ES-I3 (cell line): ENCODE data around the gene DDX24.

Experiments
- H3K36me3 ChIP-seq: 2 replicates; pipeline ENCODE4 v1.6.1; 2013; ENCODE audit warnings: mild to moderate bottlenecking, low read length, control low read depth, moderate library complexity; ENCODE audit not compliant: insufficient read depth
- H3K4me1 ChIP-seq: 2 replicates; pipeline ENCODE4 v1.6.1; 2013; ENCODE audit warnings: mild to moderate bottlenecking, control low read depth, low read length; ENCODE audit not compliant: insufficient read depth
- H3K9ac ChIP-seq: 2 replicates; pipeline ENCODE4 v1.6.1; 2013; ENCODE audit warnings: low read depth, mild to moderate bottlenecking, low read length, moderate library complexity
- H3K9me3 ChIP-seq: 2 replicates; pipeline ENCODE4 v1.6.1; 2013; ENCODE audit warnings: mild to moderate bottlenecking, low read length, moderate library complexity; ENCODE audit not compliant: control insufficient read depth, insufficient read depth

Gene DDX24

DNA sequence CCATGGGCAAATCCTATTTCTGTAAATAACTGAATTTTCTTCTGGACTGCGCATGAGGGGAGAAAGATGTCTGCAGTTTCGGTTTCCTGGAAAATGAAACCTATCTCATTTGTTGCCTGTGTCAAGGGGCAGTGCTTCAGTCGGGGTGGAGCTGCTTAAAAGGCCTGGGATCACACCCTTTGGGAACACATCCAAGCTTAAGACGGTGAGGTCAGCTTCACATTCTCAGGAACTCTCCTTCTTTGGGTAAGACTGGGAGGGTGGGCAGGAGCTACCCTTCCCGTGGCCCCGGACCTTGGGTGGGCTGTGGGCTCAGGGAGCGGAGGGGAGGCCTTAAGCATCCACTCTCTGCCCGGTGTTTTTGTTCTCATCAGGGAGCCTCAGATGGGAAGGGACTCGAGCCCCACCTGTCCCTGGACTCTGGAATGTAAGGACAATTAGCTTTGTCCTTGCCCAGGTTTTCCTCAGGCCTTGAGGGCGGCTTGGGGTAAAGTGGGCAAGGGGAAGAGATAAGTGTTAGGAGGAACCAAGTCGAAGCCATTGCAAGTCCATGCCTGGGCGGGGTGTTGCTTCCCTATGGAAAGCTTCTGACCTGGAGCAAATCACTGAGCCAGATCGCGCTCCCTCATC is 29.7 kb upstream of the DDX24 start, which contains the start of gene IFI27:
IFI27 (plus strand) TSS at position 185 of the 630 bp plus-strand sequence.
- no peak within 1 kb of the TSS for H3K9ac ChIP-seq
- H3K9me3 ChIP-seq = no peaks in the 10 kb centered on the region
- no peaks in the 10 kb centered on the region for H3K36me3 ChIP-seq
- H3K4me1 ChIP-seq = peaks cover 13% of the 10 kb centered on the region; the same call in 1 of the 2 replicates

DNA sequence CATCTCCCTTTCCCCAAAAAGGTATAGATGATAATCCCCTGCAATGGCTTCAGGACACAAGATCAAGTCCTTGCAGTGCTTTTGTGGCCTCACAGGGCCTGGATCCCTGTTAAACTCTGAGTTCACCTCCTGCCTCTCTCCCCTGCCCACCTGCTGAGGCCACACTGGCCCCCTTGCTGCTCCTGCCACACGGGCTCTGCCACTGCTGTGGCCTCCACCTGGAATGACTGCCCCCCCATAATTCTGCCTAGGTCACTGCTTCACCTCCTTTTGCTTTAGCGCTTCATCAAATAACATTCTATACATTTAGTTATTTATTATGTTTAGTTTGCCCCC is 28.9 kb upstream of the DDX24 start:
- Histone ChIP-seq H3K36me3 (no peaks in the 10 kb centered on the region), H3K4me1 (peaks cover 13% of the 10 kb centered on the region; the same call in 1 of the 2 replicates), H3K9ac (no peak overlapping the region), H3K9me3 (no peaks in the 10 kb centered on the region)

DNA sequence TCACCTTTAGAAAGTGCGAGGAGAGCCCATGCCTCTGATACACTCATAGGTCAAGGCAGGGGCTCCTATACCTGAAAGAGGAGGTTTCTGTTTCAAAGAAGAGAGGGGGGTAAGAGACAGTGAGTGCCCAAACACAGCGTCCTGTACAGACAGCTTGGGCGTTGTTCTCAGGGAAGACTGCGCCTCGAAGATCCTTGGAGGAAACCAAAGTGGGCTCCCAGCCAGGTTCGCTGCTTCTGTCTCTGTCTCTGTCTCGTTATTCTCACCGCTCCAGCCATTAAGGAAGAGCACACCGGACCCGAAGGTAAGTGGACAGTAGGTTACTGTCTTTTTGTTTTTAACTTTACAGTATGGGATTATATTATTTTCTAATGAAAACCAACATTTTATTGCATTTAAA is 23.7 kb upstream of the DDX24 start:
- Histone ChIP-seq H3K9me3 (no peaks in the 10 kb centered on the region), H3K4me1 (peaks cover 5% of the 10 kb centered on the region; the same call in 1 of the 2 replicates), H3K36me3 (0 out of 2 replicates have a peak, but pooled peaks cover 3% of the 10 kb centered on the region), H3K9ac (no peak overlapping the region)

DNA sequence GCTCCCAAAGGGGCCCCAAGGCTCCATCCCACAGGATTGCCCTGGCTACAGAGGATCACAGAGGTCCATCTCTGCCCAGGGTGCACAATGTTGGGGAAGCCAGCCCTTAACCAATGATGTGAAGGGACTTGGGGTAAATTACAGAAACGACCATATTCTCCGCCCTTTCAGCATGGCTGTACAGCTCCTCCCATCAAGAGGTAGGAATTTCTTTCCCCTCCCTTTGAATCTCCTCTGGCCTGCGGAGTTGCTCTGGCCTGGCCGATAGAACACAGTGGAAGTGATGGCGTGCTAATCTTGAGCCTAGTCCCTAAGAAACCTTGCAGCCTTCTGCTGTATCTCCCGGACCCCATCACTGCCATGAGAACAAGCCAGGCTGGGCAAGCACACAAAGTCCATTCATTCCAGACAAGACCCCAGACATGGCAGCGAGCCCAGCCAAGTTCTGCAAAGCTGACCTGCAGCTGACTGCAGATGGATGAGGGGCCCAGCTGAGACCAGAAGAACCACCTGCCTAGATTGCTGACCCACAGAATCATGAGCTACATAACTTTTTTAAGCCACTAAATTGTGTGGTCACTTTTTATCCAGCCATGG is 22.6 kb upstream of the DDX24 start:
- Histone ChIP-seq H3K4me1 (no peaks in the 10 kb centered on the region), H3K9ac (no peak overlapping the region), H3K9me3 (no peaks in the 10 kb centered on the region), H3K36me3 (0 out of 2 replicates have a peak, but pooled peaks cover 3% of the 10 kb centered on the region)

DNA sequence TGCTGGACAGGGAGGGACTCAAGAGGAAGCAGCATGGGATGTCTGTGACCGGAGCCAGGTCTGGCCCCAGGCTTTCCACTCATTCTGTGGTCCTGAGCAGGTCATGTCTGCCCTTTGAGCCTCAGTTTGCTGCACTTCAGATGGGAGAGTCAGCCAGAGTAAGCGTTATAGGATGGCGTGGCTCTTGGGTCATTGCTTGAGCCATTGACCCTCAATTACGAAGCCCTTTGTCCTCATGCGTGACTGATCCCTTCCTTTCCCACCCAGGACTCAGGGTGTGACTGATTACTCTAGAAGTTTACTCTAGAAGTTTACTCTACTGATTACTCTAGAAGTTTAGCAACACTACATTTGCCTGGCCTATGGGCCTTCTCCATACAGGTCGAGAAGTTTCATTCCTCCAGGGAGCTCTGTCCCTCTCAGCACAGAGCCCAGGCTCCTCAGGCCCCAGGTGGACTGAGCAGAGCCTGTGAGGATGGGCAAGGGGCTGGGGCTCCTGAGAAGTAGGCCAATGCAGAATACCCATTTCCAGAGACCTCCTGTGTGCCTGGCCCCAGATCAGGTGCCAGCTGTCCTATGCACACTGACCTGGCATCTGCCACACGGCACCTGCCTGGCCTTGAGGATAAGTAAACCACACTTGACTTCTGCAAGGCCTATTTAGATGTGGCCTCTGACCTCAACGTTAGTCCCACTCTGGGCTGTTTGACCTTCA is 21.9 kb upstream of the DDX24 start:
- H3K4me1 ChIP-seq = no peaks in the 10 kb centered on the region
- H3K9ac ChIP-seq = no peak overlapping the region
- 0 out of 2 replicates have a peak, but pooled peaks cover 3% of the 10 kb centered on the region for H3K36me3 ChIP-seq
- no peaks in the 10 kb centered on the region for H3K9me3 ChIP-seq

DNA sequence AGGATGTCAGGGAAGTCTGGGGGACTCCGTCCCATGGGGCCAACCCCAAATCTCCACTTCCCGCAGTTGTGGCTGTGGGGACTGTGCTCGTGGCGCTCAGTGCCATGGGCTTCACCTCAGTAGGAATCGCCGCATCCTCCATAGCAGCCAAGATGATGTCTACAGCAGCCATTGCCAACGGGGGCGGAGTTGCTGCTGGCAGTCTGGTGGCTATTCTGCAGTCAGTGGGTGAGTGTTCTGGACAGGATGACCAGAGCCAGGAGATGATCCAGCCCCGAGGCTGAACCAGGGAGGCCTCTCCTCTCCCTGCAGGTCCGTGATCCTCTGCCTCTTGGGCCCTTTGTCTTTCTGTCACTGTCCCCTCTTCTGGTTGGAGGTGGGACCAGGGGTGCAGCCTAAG is 20.7 kb upstream of the DDX24 start:
- H3K36me3 ChIP-seq = 0 out of 2 replicates have a peak, but pooled peaks cover 3% of the 10 kb centered on the region
- H3K9me3 ChIP-seq = no peaks in the 10 kb centered on the region
- no peaks in the 10 kb centered on the region for H3K4me1 ChIP-seq
- H3K9ac ChIP-seq = no peak overlapping the region

DNA sequence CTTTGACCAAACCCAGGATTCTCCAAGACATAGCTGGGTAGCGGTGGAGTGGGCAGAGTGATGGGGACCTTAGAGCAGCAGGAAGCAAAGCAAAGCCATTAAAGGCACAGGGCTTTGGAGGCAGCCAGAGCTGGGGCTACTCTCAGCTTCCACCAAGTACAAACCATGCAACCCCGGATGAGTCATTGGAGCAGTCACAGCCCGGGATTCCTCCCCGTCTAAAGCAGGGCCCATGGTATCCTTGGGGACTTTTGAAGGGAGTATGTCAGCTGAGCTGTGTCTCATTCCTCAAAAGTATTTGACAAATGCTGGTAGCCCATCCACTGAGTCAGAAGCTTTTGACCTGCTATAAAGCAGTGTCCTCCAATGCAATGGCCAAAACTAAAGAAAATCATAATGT is 19.8 kb upstream of the DDX24 start:
- Histone ChIP-seq H3K9ac (no peak overlapping the region), H3K9me3 (no peaks in the 10 kb centered on the region), H3K4me1 (no peaks in the 10 kb centered on the region), H3K36me3 (0 out of 2 replicates have a peak, but pooled peaks cover 3% of the 10 kb centered on the region)

DNA sequence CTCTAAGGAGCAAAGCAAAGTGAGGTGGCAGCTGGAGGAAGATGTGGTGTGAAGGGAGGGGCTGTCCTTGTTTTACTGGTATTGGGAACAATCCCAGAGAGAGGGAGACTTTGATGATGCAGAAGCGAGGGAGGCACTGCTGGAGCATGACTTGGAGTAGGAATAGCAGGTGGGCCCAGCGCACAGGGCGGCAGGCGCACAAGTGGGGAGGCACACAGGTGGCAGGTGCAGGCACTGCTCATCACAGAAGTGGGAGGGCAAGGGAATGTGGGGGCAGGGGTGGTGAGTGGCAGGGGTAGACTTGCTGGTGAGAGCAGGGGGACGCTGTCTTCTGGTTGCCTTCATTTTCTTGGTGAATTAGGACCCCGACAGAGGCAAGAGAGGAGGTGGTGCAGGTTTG is 18.0 kb upstream of the DDX24 start:
- Histone ChIP-seq H3K4me1 (no peaks in the 10 kb centered on the region), H3K9ac (no peak overlapping the region), H3K9me3 (no peaks in the 10 kb centered on the region), H3K36me3 (0 out of 2 replicates have a peak, but pooled peaks cover 3% of the 10 kb centered on the region)

DNA sequence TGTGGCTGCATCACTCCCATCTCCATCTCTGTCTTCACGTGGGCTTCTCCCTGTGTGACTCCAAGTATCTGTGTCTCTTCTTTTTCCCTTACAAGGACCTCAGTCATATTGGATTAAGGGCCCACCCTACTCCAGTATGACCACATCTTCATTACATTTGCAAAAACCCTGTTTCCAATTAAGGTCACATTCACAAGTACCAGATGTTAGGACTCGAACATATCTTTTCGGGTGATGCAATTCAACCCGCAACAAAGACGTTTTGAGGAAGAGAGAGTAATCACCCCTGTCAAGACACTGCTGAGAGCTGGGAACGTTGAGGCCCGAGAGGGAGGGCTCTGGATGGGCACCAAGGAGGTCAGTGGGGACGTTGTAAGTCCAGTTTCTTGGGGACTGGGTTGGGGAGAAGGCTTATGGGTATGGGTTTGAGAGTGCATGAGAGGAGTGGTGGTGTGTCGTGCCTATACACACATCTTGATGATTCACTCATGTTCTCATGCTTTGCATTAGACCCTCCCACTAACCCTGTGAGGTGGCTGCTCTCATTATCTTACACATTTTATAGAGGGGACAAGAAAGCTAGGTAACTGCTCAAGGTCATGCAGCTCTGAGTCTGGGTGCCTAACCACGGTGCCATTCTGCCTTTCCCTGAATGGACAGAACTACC is 17.5 kb upstream of the DDX24 start:
- no peaks in the 10 kb centered on the region for H3K9me3 ChIP-seq
- no peaks in the 10 kb centered on the region for H3K4me1 ChIP-seq
- H3K9ac ChIP-seq = no peak overlapping the region
- no peaks in the 10 kb centered on the region for H3K36me3 ChIP-seq

DNA sequence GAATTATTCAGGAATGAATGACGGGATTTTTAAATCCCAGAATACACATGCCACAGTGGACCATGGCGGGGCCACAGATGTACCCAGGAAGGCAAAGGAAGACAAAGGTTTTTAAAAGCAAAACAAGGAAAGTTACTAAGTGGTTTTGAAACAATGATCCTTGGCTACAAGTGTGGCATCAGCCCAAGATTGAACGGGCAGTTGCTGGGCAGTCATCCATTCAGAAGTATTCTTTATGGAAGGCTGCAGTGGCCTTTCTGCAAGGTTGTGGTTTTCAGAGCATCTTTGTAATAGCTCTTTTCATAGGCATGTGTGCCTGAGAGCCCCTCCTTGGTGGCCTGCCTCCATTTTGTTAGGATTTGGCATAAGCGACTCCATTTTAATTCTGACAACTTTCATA is 16.1 kb upstream of the DDX24 start:
- no peaks in the 10 kb centered on the region for H3K9me3 ChIP-seq
- no peaks in the 10 kb centered on the region for H3K4me1 ChIP-seq
- no peaks in the 10 kb centered on the region for H3K36me3 ChIP-seq
- H3K9ac ChIP-seq = no peak overlapping the region

DNA sequence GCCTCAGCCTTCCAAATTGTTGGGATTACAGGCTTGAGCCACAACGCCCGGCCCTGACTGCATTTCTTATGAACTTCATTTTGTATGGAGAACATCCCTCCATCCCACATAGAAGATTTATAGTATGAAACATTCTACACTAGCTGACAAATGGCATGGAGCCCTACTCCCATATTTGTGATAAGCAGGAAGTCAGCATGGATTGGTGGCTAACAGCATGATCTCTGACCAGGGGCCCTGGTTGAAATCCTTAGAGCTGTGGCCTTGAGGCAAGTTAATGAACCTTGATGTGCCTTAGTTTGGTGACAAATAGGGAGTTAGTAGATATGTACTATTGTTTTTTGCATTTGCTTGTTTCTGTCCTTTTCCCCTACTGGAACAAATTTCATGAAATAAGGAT is 12.4 kb upstream of the DDX24 start:
- Histone ChIP-seq H3K9me3 (no peaks in the 10 kb centered on the region), H3K4me1 (no peaks in the 10 kb centered on the region), H3K36me3 (no peaks in the 10 kb centered on the region), H3K9ac (no peak overlapping the region)

DNA sequence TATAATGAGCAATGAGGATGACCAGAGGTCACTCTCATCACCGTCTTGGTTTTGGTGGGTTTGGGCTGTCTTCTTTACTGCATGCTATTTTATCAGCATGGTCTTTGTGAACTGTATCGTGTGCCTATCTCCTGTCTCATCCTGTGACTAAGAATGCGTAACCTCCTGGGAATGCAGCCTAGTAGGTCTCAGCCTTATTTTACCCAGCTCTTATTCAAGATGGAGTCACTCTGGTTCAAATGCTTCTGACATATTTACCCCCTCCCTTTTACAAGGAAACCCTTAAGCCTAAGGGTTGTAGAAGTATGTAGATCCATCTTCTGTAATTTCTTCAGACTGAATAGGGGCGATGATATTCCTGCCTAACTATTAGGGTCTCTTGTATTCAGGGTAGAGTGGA is 8.5 kb upstream of the DDX24 start:
- Histone ChIP-seq H3K36me3 (no peaks in the 10 kb centered on the region), H3K9ac (no peak overlapping the region), H3K9me3 (no peaks in the 10 kb centered on the region; the same call in 1 of the 2 replicates)

DNA sequence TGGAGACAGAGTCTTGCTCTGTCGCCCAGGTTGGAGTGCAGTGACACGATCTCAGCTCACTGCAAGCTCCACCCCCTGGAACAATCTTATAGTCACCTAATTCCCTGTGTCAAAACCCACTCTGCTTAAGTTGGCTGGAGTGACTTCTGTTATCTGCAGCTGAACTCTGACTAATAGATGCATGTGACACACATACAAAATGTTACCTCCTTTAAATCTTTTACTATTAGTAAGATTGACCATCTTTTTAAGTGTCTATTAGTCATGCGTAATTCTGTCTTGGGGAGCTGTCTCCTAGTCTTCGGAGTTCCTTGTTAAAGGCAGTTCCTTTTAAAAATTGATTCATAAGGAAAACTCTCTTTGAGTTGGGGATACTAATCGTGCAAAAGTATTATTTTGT is 7.5 kb upstream of the DDX24 start:
- Histone ChIP-seq H3K36me3 (no peaks in the 10 kb centered on the region), H3K9ac (no peak overlapping the region), H3K9me3 (no peaks in the 10 kb centered on the region; the same call in 1 of the 2 replicates), H3K4me1 (no peaks in the 10 kb centered on the region)

More for the DNA sequence above, 8.5 kb upstream of the DDX24 start:
- no peaks in the 10 kb centered on the region for H3K4me1 ChIP-seq

DNA sequence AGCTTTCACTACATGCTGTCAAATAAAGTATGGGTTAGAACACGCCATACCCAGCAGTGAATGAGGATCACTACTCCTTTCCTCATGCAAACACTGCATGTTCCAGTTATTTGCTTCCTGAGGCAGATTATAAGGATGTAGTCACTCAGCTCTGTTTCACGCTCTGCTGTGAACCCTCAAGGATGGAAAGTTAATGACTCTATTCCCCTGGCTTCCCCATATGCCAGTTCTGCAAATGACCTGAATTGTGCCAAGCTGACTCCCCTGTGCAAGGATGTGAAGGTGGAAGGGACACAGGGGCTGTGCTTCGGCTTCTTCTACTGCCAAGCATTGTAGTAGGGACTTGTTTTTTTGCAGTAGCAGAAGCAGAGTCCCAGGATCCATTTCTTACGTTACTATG is 6.9 kb upstream of the DDX24 start:
- no peaks in the 10 kb centered on the region; the same call in 1 of the 2 replicates for H3K9me3 ChIP-seq
- H3K36me3 ChIP-seq = no peaks in the 10 kb centered on the region
- H3K9ac ChIP-seq = no peak overlapping the region
- H3K4me1 ChIP-seq = no peaks in the 10 kb centered on the region
